CD4-positive, alpha-beta memory T cell (primary cell): Measurements from ENCODE around the gene SCAPER. TPM values are rescaled to one million over a fixed set of nuclear protein-coding genes. Genes with fewer than 3 reads are reported as not detected.

Source experiments
- CTCF ChIA-PET: fragments of 350-600 bp; sonication (Branson Sonifier 250); formaldehyde crosslinking; loops from one replicate; lab custom pipeline; 2021; ENCODE audit warnings: inconsistent platforms; ENCODE audit not compliant: partially characterized antibody; lab: Charles Lee
- POLR2A ChIA-PET: fragments of 350-600 bp; sonication (Branson Sonifier 250); formaldehyde crosslinking; loops from one replicate; lab custom pipeline; 2021; ENCODE audit not compliant: partially characterized antibody; lab: Charles Lee
- DNase-seq, 5 donors: peaks; one replicate each; pipeline versions ENCODE4 v3.0.0 to v3.0.0-alpha.2; 2020 to 2022; ENCODE audit warnings: mixed read lengths in 1 of 5
- H3K27ac ChIP-seq: one replicate; pipeline ENCODE4 v1.7.0; 2013; ENCODE audit warnings: low read depth, low read length
- H3K27me3 ChIP-seq: 2 replicates; pipeline ENCODE4 v1.7.0; 2013; ENCODE audit warnings: mild to moderate bottlenecking, low read length, moderate library complexity; ENCODE audit not compliant: insufficient read depth
- H3K36me3 ChIP-seq: 2 replicates; pipeline ENCODE4 v1.7.0; 2013; ENCODE audit warnings: mild to moderate bottlenecking, low read length, moderate library complexity; ENCODE audit not compliant: insufficient read depth
- H3K4me1 ChIP-seq: 2 replicates; pipeline ENCODE4 v1.7.0; 2013; ENCODE audit warnings: mild to moderate bottlenecking, low read length, moderate library complexity; ENCODE audit not compliant: insufficient read depth
- H3K4me3 ChIP-seq, 2 donors: one replicate each; pipeline ENCODE4 v1.7.0; 2013; ENCODE audit warnings: low read length in 2 of 2, mild to moderate bottlenecking in 1 of 2
- H3K9me3 ChIP-seq, 2 donors: one replicate each; pipeline ENCODE4 v1.7.0; 2013; ENCODE audit warnings: low read length in 2 of 2, control low read depth in 1 of 2; ENCODE audit not compliant: control insufficient read depth in 1 of 2
- H3K27ac Mint-ChIP-seq, 7 donors: one replicate each; pipeline ENCODE4 v1.8.0; 2020 to 2021; ENCODE audit warnings: mixed read lengths in 7 of 7, mild to moderate bottlenecking in 6 of 7, inconsistent platforms in 3 of 7, moderate library complexity in 3 of 7
- H3K27me3 Mint-ChIP-seq, 2 donors: one replicate each; pipeline ENCODE4 v1.8.0; 2020 to 2021; ENCODE audit warnings: mixed read lengths in 2 of 2
- H3K36me3 Mint-ChIP-seq, 2 donors: one replicate each; pipeline ENCODE4 v1.8.0; 2020 to 2021; ENCODE audit warnings: mixed read lengths in 2 of 2, inconsistent platforms in 1 of 2, mild to moderate bottlenecking in 1 of 2
- H3K4me1 Mint-ChIP-seq, 4 donors: one replicate each; pipeline ENCODE4 v1.8.0; 2020 to 2021; ENCODE audit warnings: mixed read lengths in 4 of 4, mild to moderate bottlenecking in 1 of 4
- H3K4me3 Mint-ChIP-seq, 8 donors: one replicate each; pipeline ENCODE4 v1.8.0; 2020 to 2021; ENCODE audit warnings: mixed read lengths in 8 of 8, mild to moderate bottlenecking in 7 of 8, moderate library complexity in 6 of 8, inconsistent platforms in 3 of 8
- H3K9me3 Mint-ChIP-seq, 8 donors: one replicate each; pipeline ENCODE4 v1.8.0; 2020 to 2021; ENCODE audit warnings: mixed read lengths in 8 of 8, mild to moderate bottlenecking in 5 of 8, inconsistent platforms in 3 of 8, moderate library complexity in 1 of 8
- intact Hi-C: fragments of 100-400 bp; cut with micrococcal nuclease; formaldehyde crosslinking; loops from one replicate; pipeline ENCODE4 v1.15.1; 2023
- polyA plus RNA-seq, 2 donors: library from polyadenylated mRNA; unstranded; fragments of 300-500 nt; fragmentation: Illumina TruSeq; gene quantifications; one replicate each; pipeline ENCODE4 v1.2.3, GENCODE V29; 2021
- total RNA-seq, 2 experiments: library from RNA; stranded (reverse); gene quantifications; one replicate each; pipeline ENCODE4 v1.2.3, GENCODE V29; 2021

SCAPER gene
- total and polyA plus RNA-seq, 4 experiments from 2014 or later, result 7.2 to 41.4 (median 34.3) TPM

- Mint-ChIP-seq H3K9me3 (peaks cover 0 to 11% (median under 1%) of the 10 kb centered on the region in 8 donors), H3K36me3 (peaks cover 40% of the 10 kb centered on the region in 2 donors)
- intact Hi-C loops, result no loop called here
Measured at GRCh38 chr15:76647612-76648011, 257.5 kb downstream of the SCAPER start.

GRCh38 chr15:76644646-76645045 lies 260.5 kb downstream of the SCAPER start:
- Mint-ChIP-seq H3K4me1 (peaks cover 0 to 3% (median 0%) of the 10 kb centered on the region in 4 donors), H3K27me3 (no peaks in the 10 kb centered on the region), H3K4me3 (no peak overlapping the region), H3K27ac (peak overlapping the region in 1 of 7 donors; percentile 29), H3K36me3 (peaks cover 38% of the 10 kb centered on the region in 2 donors), H3K9me3 (peaks cover 0 to 11% (median under 1%) of the 10 kb centered on the region in 8 donors)
- Histone ChIP-seq H3K36me3 (no peaks in the 10 kb centered on the region), H3K27me3 (no peaks in the 10 kb centered on the region), H3K4me3 (no peak overlapping the region), H3K9me3 (no peaks in the 10 kb centered on the region), H3K4me1 (no peaks in the 10 kb centered on the region), H3K27ac (no peak overlapping the region)
- intact Hi-C loops, result no loop called here
- ChIA-PET CTCF (no interaction called here), POLR2A (interaction anchor here (0.6 kb wide), 1 partner anchor 77 kb away, joined by 3 read pairs; no protein-coding TSS in a partner anchor)
- no peak for DNase-seq

More at GRCh38 chr15:76647612-76648011, 257.5 kb downstream of the SCAPER start:
- H3K4me1 ChIP-seq, result no peaks in the 10 kb centered on the region
- H3K27ac ChIP-seq, result no peak overlapping the region
- no peak for DNase-seq
- Mint-ChIP-seq H3K27ac (peak overlapping the region in 1 of 7 donors; percentile 57), H3K4me3 (no peak overlapping the region), H3K4me1 (peaks cover 0 to 3% (median 0%) of the 10 kb centered on the region in 4 donors), H3K27me3 (no peaks in the 10 kb centered on the region)
- H3K36me3 ChIP-seq, result no peaks in the 10 kb centered on the region
- ChIA-PET CTCF (no interaction called here), POLR2A (no interaction called here)
- no peaks in the 10 kb centered on the region for H3K9me3 ChIP-seq
- no peaks in the 10 kb centered on the region for H3K27me3 ChIP-seq
- H3K4me3 ChIP-seq, result no peak overlapping the region

GRCh38 chr15:76642671-76643070 lies 262.5 kb downstream of the SCAPER start:
- Histone ChIP-seq H3K9me3 (no peaks in the 10 kb centered on the region), H3K36me3 (no peaks in the 10 kb centered on the region), H3K27me3 (no peaks in the 10 kb centered on the region), H3K27ac (no peak overlapping the region), H3K4me3 (no peak overlapping the region), H3K4me1 (no peaks in the 10 kb centered on the region)
- ChIA-PET CTCF (no interaction called here), POLR2A (no interaction called here)
- Mint-ChIP-seq H3K4me3 (no peak overlapping the region), H3K9me3 (peaks cover 0 to 6% (median under 1%) of the 10 kb centered on the region in 8 donors), H3K36me3 (peaks cover 30 to 32% of the 10 kb centered on the region in 2 donors), H3K27ac (no peak overlapping the region), H3K27me3 (no peaks in the 10 kb centered on the region), H3K4me1 (peaks cover 0 to 3% (median 0%) of the 10 kb centered on the region in 4 donors)
- intact Hi-C loops, result no loop called here
- peak in 2 of 5 donors; percentile 1 to 2 for DNase-seq

- DNase-seq, result no peak
- intact Hi-C loops, result no loop called here
- no peaks in the 10 kb centered on the region for H3K4me1 ChIP-seq
- no peak overlapping the region for H3K27ac ChIP-seq
- peaks cover 0 to 3% of the 10 kb centered on the region in 2 donors for H3K9me3 ChIP-seq
- Mint-ChIP-seq H3K4me3 (no peak overlapping the region), H3K27me3 (no peaks in the 10 kb centered on the region), H3K9me3 (peaks cover 0 to 11% (median 6%) of the 10 kb centered on the region in 8 donors), H3K36me3 (peaks cover 24 to 35% of the 10 kb centered on the region in 2 donors), H3K27ac (no peak overlapping the region), H3K4me1 (peaks cover 0 to 3% (median 0%) of the 10 kb centered on the region in 4 donors)
- H3K4me3 ChIP-seq, result no peak overlapping the region
- ChIA-PET CTCF (no interaction called here), POLR2A (no interaction called here)
- H3K36me3 ChIP-seq, result no peaks in the 10 kb centered on the region
- H3K27me3 ChIP-seq, result no peaks in the 10 kb centered on the region
Measured at GRCh38 chr15:76637166-76637565, 268.0 kb downstream of the SCAPER start.

- H3K9me3 Mint-ChIP-seq, result peaks cover 0 to 11% (median 6%) of the 10 kb centered on the region in 8 donors
- H3K4me1 Mint-ChIP-seq, result peaks cover 0 to 3% (median 0%) of the 10 kb centered on the region in 4 donors
- Histone ChIP-seq H3K4me3 (no peak overlapping the region), H3K9me3 (peaks cover 0 to 3% of the 10 kb centered on the region in 2 donors), H3K4me1 (no peaks in the 10 kb centered on the region), H3K27ac (no peak overlapping the region), H3K36me3 (no peaks in the 10 kb centered on the region), H3K27me3 (no peaks in the 10 kb centered on the region)
- DNase-seq, result no peak
- intact Hi-C loops, result no loop called here
- H3K36me3 Mint-ChIP-seq, result peaks cover 24 to 32% of the 10 kb centered on the region in 2 donors
- H3K27me3 Mint-ChIP-seq, result no peaks in the 10 kb centered on the region
- ChIA-PET POLR2A (no interaction called here), CTCF (no interaction called here)
- H3K27ac Mint-ChIP-seq, result no peak overlapping the region
- no peak overlapping the region for H3K4me3 Mint-ChIP-seq
Measured at GRCh38 chr15:76636059-76636458, 269.1 kb downstream of the SCAPER start.

- Mint-ChIP-seq H3K9me3 (peaks cover 0 to 6% (median 0%) of the 10 kb centered on the region in 8 donors), H3K4me1 (no peaks in the 10 kb centered on the region), H3K4me3 (no peak overlapping the region), H3K27me3 (no peaks in the 10 kb centered on the region), H3K36me3 (peaks cover 2 to 17% of the 10 kb centered on the region in 2 donors), H3K27ac (no peak overlapping the region)
- H3K36me3 ChIP-seq, result no peaks in the 10 kb centered on the region
- H3K9me3 ChIP-seq, result no peaks in the 10 kb centered on the region
- H3K27ac ChIP-seq, result no peak overlapping the region
- H3K4me1 ChIP-seq, result no peaks in the 10 kb centered on the region
- ChIA-PET POLR2A (no interaction called here), CTCF (no interaction called here)
- H3K27me3 ChIP-seq, result no peaks in the 10 kb centered on the region
- intact Hi-C loops, result no loop called here
- DNase-seq, result no peak
- no peak overlapping the region for H3K4me3 ChIP-seq
Measured at GRCh38 chr15:76626611-76627010, 278.5 kb downstream of the SCAPER start.

GRCh38 chr15:76625267-76625666 lies 279.9 kb downstream of the SCAPER start:
- no peaks in the 10 kb centered on the region for H3K4me1 Mint-ChIP-seq
- H3K27ac Mint-ChIP-seq, result no peak overlapping the region
- no peaks in the 10 kb centered on the region for H3K27me3 Mint-ChIP-seq
- peaks cover 0 to 6% (median 0%) of the 10 kb centered on the region in 8 donors for H3K9me3 Mint-ChIP-seq
- Histone ChIP-seq H3K27me3 (no peaks in the 10 kb centered on the region), H3K9me3 (no peaks in the 10 kb centered on the region), H3K36me3 (no peaks in the 10 kb centered on the region), H3K4me3 (no peak overlapping the region), H3K4me1 (no peaks in the 10 kb centered on the region), H3K27ac (no peak overlapping the region)
- intact Hi-C loops, result no loop called here
- H3K4me3 Mint-ChIP-seq, result no peak overlapping the region
- POLR2A ChIA-PET, result no interaction called here
- peaks cover 11 to 27% of the 10 kb centered on the region in 2 donors for H3K36me3 Mint-ChIP-seq
- CTCF ChIA-PET, result no interaction called here
- DNase-seq, result no peak
